HG03439 (cell line): Measurements from ENCODE around the gene ZBTB18.
A peak's percentile ranks its signal among the peaks of the same experiment; 100 is the strongest.

Source experiments
- ATAC-seq: cut with Tn5 transposase; IDR thresholded peaks from one replicate; pipeline ENCODE4 v1.9.1; 2021; ENCODE audit warnings: mild to moderate bottlenecking, moderate library complexity; ENCODE audit not compliant: unreplicated experiment

Gene ZBTB18

GRCh38 chr1:244060686-244061085 is 9.6 kb downstream of the ZBTB18 start:
- no peak for ATAC-seq

GRCh38 chr1:244062156-244062725 is 11.2 kb downstream of the ZBTB18 start:
- no peak for ATAC-seq

- no peak for ATAC-seq
Measured at GRCh38 chr1:244063498-244063897, 12.4 kb downstream of the ZBTB18 start.

GRCh38 chr1:244064621-244065020 is 13.5 kb downstream of the ZBTB18 start:
- no peak for ATAC-seq

GRCh38 chr1:244065063-244065793 is 14.1 kb downstream of the ZBTB18 start:
- ATAC-seq, result no peak

GRCh38 chr1:244065960-244066388 is 14.9 kb downstream of the ZBTB18 start:
- ATAC-seq, result no peak

GRCh38 chr1:244066954-244067716 is 16.1 kb downstream of the ZBTB18 start:
- ATAC-seq, result no peak

GRCh38 chr1:244067893-244068292 is 16.8 kb downstream of the ZBTB18 start:
- no peak for ATAC-seq

- no peak for ATAC-seq
Measured at GRCh38 chr1:244068567-244068966, 17.5 kb downstream of the ZBTB18 start.

GRCh38 chr1:244069326-244069898 is 18.3 kb downstream of the ZBTB18 start:
- ATAC-seq, result no peak

- peak; percentile 62 for ATAC-seq
Measured at GRCh38 chr1:244074559-244075171, 23.6 kb downstream of the ZBTB18 start.

GRCh38 chr1:244075247-244075722 is 24.2 kb downstream of the ZBTB18 start:
- ATAC-seq, result peak; percentile 12

GRCh38 chr1:244076740-244077139 is 25.7 kb downstream of the ZBTB18 start:
- ATAC-seq, result no peak

GRCh38 chr1:244077473-244078220 is 26.6 kb downstream of the ZBTB18 start:
- no peak for ATAC-seq

- ATAC-seq, result no peak
Measured at GRCh38 chr1:244080343-244080929, 29.4 kb downstream of the ZBTB18 start.

- ATAC-seq, result no peak
Measured at GRCh38 chr1:244082969-244083368, 31.9 kb downstream of the ZBTB18 start.

- no peak for ATAC-seq
Measured at GRCh38 chr1:244083383-244083943, 32.4 kb downstream of the ZBTB18 start.

GRCh38 chr1:244084763-244085162 is 33.7 kb downstream of the ZBTB18 start:
- no peak for ATAC-seq

GRCh38 chr1:244085891-244086290 is 34.8 kb downstream of the ZBTB18 start:
- no peak for ATAC-seq
